Measurements from ENCODE around the gene CDC37L1. TPM values are rescaled to one million over a fixed set of nuclear protein-coding genes. Genes with fewer than 3 reads are reported as not detected.

The CDC37L1 gene
- total and polyA plus RNA-seq, 2 of the 8 experiments (the other 6 are each of a cell fraction or from before 2014, with no cell fraction given): 4.6 to 23.8 TPM

GRCh38 chr9:4734150-4734549, 54.8 kb downstream of the CDC37L1 start:
- Histone ChIP-seq H3K4ac (replicated peaks; ENCODE audit: insufficient read length, low read depth, low read length) (no peak overlapping the region), H2BK20ac (ENCODE audit: low read length) (no peak overlapping the region), H3K27ac (ENCODE audit: low read depth, low read length) (no peak overlapping the region), H3K23me2 (ENCODE audit: low read depth, low read length) (no peaks in the 10 kb centered on the region; the same call in 1 of the 2 replicates), H3K4me3 (ENCODE audit: extremely low read depth in 1 of 4, insufficient read depth in 2 of 4, low read depth in 3 of 4, low read length in 4 of 4) (no peak overlapping the region), H3K14ac (ENCODE audit: insufficient read length) (no peak overlapping the region), H3K9me3 (ENCODE audit: insufficient read depth in 2 of 2, low read depth in 1 of 2, low read length in 1 of 2) (no peaks in the 10 kb centered on the region), H3K79me2 (ENCODE audit: control insufficient read depth in 1 of 2, insufficient read depth in 2 of 2, low read length in 2 of 2) (peaks cover 0 to 37% of the 10 kb centered on the region in 2 experiments; a peak in 3 of 4 replicates), H3K36me3 (ENCODE audit: control insufficient read depth in 2 of 4, insufficient read depth in 4 of 4, low read length in 3 of 4) (no peaks in the 10 kb centered on the region), H2AK5ac (ENCODE audit: low read depth, low read length) (no peak overlapping the region), H4K91ac (replicated peaks; ENCODE audit: insufficient read length, low read length) (no peak overlapping the region), H3K23ac (ENCODE audit: insufficient read length) (no peak overlapping the region), H3K9ac (replicated peaks in 1 of 4; ENCODE audit: extremely low read depth in 1 of 4, low read depth in 3 of 4, low read length in 3 of 4) (no peak overlapping the region), H2AFZ (ENCODE audit: low read length) (no peak overlapping the region), H3K4me1 (replicated peaks in 1 of 4; ENCODE audit: control insufficient read depth in 3 of 4, insufficient read depth in 4 of 4, low read length in 3 of 4) (no peaks in the 10 kb centered on the region), H2BK12ac (ENCODE audit: low read depth, low read length) (no peak overlapping the region), H4K8ac (ENCODE audit: extremely low read depth, insufficient read depth, low read length) (no peak overlapping the region), H2BK120ac (replicated peaks; ENCODE audit: low read depth, low read length) (no peak overlapping the region), H3K79me1 (ENCODE audit: low read depth, low read length) (no peaks in the 10 kb centered on the region; the same call in 1 of the 2 replicates), H4K20me1 (replicated peaks in 1 of 2; ENCODE audit: control insufficient read depth in 1 of 2, insufficient read depth in 2 of 2, low read length in 2 of 2) (peaks cover 0 to 1% of the 10 kb centered on the region in 2 experiments), H2BK15ac (ENCODE audit: low read length) (no peak overlapping the region), H3K4me2 (ENCODE audit: insufficient read depth in 1 of 2, low read depth in 2 of 2, low read length in 2 of 2) (no peak overlapping the region), H3K27me3 (replicated peaks in 1 of 4; ENCODE audit: control insufficient read depth in 3 of 4, extremely low read depth in 1 of 4, insufficient read depth in 3 of 4, low read length in 3 of 4) (no peaks in the 10 kb centered on the region), H3K56ac (replicated peaks; ENCODE audit: insufficient read length, low read depth, low read length) (no peak overlapping the region), H3K18ac (ENCODE audit: extremely low read depth, low read length) (no peak overlapping the region), H4K5ac (ENCODE audit: insufficient read length, low read depth, low read length) (no peak overlapping the region), H2BK5ac (ENCODE audit: low read depth, low read length) (no peak overlapping the region)
- TF ChIP-seq RBBP5 (IDR thresholded peaks at IDR 0.05; ENCODE audit: borderline replicate concordance, low read depth, low read length): no peak
- no peak for TF ChIP-seq KDM5A (IDR thresholded peaks at IDR 0.05; ENCODE audit: low read length)
- no peak for TF ChIP-seq SIRT6 (IDR thresholded peaks at IDR 0.05; ENCODE audit: low read length)
- TF ChIP-seq SP4 (IDR thresholded peaks at IDR 0.05; ENCODE audit: low read length): no peak
- TF ChIP-seq YY1 (IDR thresholded peaks at IDR 0.05; ENCODE audit: low read depth, low read length): no peak
- no peak for TF ChIP-seq TCF12 (IDR thresholded peaks at IDR 0.05; ENCODE audit: low read depth, low read length)
- no peak for TF ChIP-seq RFX5 (IDR thresholded peaks at IDR 0.05; ENCODE audit: borderline replicate concordance, low read depth, low read length)
- no peak for TF ChIP-seq CTBP2 (IDR thresholded peaks at IDR 0.05; ENCODE audit: borderline replicate concordance, insufficient read depth, insufficient read length, low read length)
- no peak for TF ChIP-seq SP1 (IDR thresholded peaks at IDR 0.05; ENCODE audit: low read depth, low read length)
- TF ChIP-seq TEAD4 (IDR thresholded peaks at IDR 0.05; ENCODE audit: low read depth, low read length): no peak
- 94% methylated on average over 2 of the region's 2 CpGs; no CpG with 5 or more reads in 1 of the 2 experiments for WGBS, 2 experiments (ENCODE audit: extremely low coverage in 1 of 2, insufficient coverage in 1 of 2, insufficient read length in 1 of 2, insufficient replicate concordance in 2 of 2, low coverage in 1 of 2, low lambda C conversion rate in 2 of 2, missing lambda C conversion rate in 1 of 2)
- ChIA-PET POLR2A (ENCODE audit: partially characterized antibody) (interaction anchor here (0.6 kb wide), 1 partner anchor 42 kb away, joined by 3 read pairs; no protein-coding TSS in a partner anchor), CTCF (ENCODE audit: partially characterized antibody) (interaction anchor here (1.2 kb wide), 1 partner anchor 70 kb away, joined by 3 read pairs; no protein-coding TSS in a partner anchor)
- FAIRE-seq (no peak), DNase-seq (ENCODE audit: low read depth in 1 of 2, low spot score in 2 of 2) (no peak)
